Activated CD4-positive, alpha-beta T cell treated with anti-CD3 and anti-CD28 coated beads, Interleukin-2, Interleukin-6, amounts not matched to agents 100 ng/mL and 50 ng/mL, durations not matched to agents 16 hours and 8 hours (primary cell): ENCODE measurements around the gene HID1.
"Not testable (repeated sequence)": the region's sequence is repeated elsewhere in the genome, so short reads cannot be mapped to it uniquely, and the experiment has no call there.

Experiments
- DNase-seq: peaks from one replicate; pipeline ENCODE4 v3.0.0-alpha.2; 2020

Gene HID1

GRCh38 chr17:74920642-74921025 is 51.9 kb downstream of the HID1 start:
- DNase-seq: no peak

GRCh38 chr17:74920306-74920620 is 52.3 kb downstream of the HID1 start:
- DNase-seq: no peak

- DNase-seq: peak; percentile 27
Measured at GRCh38 chr17:74919440-74920305, 52.9 kb downstream of the HID1 start.

GRCh38 chr17:74918906-74919305 is 53.7 kb downstream of the HID1 start:
- no peak for DNase-seq

GRCh38 chr17:74917430-74917829 is 55.1 kb downstream of the HID1 start:
- DNase-seq: no peak

GRCh38 chr17:74916851-74917199 is 55.7 kb downstream of the HID1 start:
- no peak for DNase-seq

- DNase-seq: no peak
Measured at GRCh38 chr17:74916136-74916850, 56.3 kb downstream of the HID1 start.

GRCh38 chr17:74911423-74911822 is 61.1 kb downstream of the HID1 start:
- DNase-seq: not testable (repeated sequence)

GRCh38 chr17:74909097-74909496 is 63.5 kb downstream of the HID1 start:
- not testable (repeated sequence) for DNase-seq

GRCh38 chr17:74907012-74907411 is 65.5 kb downstream of the HID1 start:
- no peak for DNase-seq

GRCh38 chr17:74906214-74906793 is 66.3 kb downstream of the HID1 start:
- not testable (repeated sequence) for DNase-seq

- no peak for DNase-seq
Measured at GRCh38 chr17:74904687-74905409, 67.7 kb downstream of the HID1 start.

GRCh38 chr17:74903671-74904070 is 68.9 kb downstream of the HID1 start:
- DNase-seq: no peak

- DNase-seq: no peak
Measured at GRCh38 chr17:74903034-74903433, 69.5 kb downstream of the HID1 start.

GRCh38 chr17:74901353-74902135 is 71.0 kb downstream of the HID1 start:
- DNase-seq: no peak
